PC-3 (cell line): ENCODE measurements around the gene BAIAP2L1. TPM values are rescaled to one million over a fixed set of nuclear protein-coding genes. Genes with fewer than 3 reads are reported as not detected.
"Not testable (repeated sequence)": the region's sequence is repeated elsewhere in the genome, so short reads cannot be mapped to it uniquely, and the experiment has no call there.

Experiments used
- ATAC-seq: fragments of 200-7000 bp; cut with Tn5 transposase; 2 replicates; pipeline ENCODE4 v1.9.1; 2020; ENCODE audit warnings: mild to moderate bottlenecking, moderate library complexity
- BruUV-seq: library from RNA; stranded (reverse); fragments of 400-500 nt; replicated peaks from 2 replicates; lab custom pipeline; 2021; lab: Mats Ljungman, UMichigan
- CTCF ChIA-PET: fragments of 300-600 bp; sonication (Branson Sonifier 250); formaldehyde crosslinking; loops from one replicate; lab custom pipeline; 2022; ENCODE audit warnings: antibody characterized with exemption; lab: Charles Lee
- POLR2A ChIA-PET: fragments of 300-600 bp; sonication (Branson Sonifier 250); formaldehyde crosslinking; loops from one replicate; lab custom pipeline; 2022; ENCODE audit warnings: antibody characterized with exemption; ENCODE audit not compliant: unreplicated experiment; lab: Charles Lee
- DNase-seq: peaks from one replicate; pipeline ENCODE4 v3.0.0-alpha.2; 2015
- H2AFZ ChIP-seq: fragments of 300-600 bp; sonication (generic); 2 replicates; pipeline ENCODE4 v1.6.0; 2016; ENCODE audit warnings: antibody characterized with exemption, low read length
- H3F3A ChIP-seq: fragments of 300-600 bp; sonication (generic); one replicate; pipeline ENCODE4 v1.6.0; 2017; ENCODE audit warnings: antibody characterized with exemption, low read length, control low read depth, mild to moderate bottlenecking; ENCODE audit not compliant: unreplicated experiment
- H3K27ac ChIP-seq: fragments of 300-600 bp; sonication (generic); 2 replicates; pipeline ENCODE4 v1.5.1; 2016; ENCODE audit warnings: mild to moderate bottlenecking, low read length
- H3K27me3 ChIP-seq: fragments of 300-600 bp; sonication (generic); 2 replicates; pipeline ENCODE4 v1.6.1; 2016; ENCODE audit warnings: low read length, mixed read lengths
- H3K36me3 ChIP-seq: fragments of 300-600 bp; sonication (generic); 2 replicates; pipeline ENCODE4 v1.6.1; 2016; ENCODE audit warnings: low read depth, mixed run types, low read length, mixed read lengths
- H3K4me1 ChIP-seq: fragments of 300-600 bp; sonication (generic); 2 replicates; pipeline ENCODE4 v1.5.1; 2016; ENCODE audit warnings: low read length; ENCODE audit not compliant: insufficient read depth
- H3K4me2 ChIP-seq: fragments of 300-600 bp; sonication (generic); 2 replicates; pipeline ENCODE4 v1.6.0; 2016; ENCODE audit warnings: low read length
- H3K4me3 ChIP-seq: fragments of 300-600 bp; sonication (generic); 2 replicates; pipeline ENCODE4 v1.5.1; 2016; ENCODE audit warnings: mild to moderate bottlenecking, low read length, mixed read lengths
- H3K79me2 ChIP-seq: fragments of 300-600 bp; sonication (generic); 2 replicates; pipeline ENCODE4 v1.6.1; 2017; ENCODE audit warnings: low read length, mixed read lengths
- H3K9ac ChIP-seq: fragments of 300-600 bp; sonication (generic); 2 replicates; pipeline ENCODE4 v1.6.0; 2016; ENCODE audit warnings: mild to moderate bottlenecking, low read length
- H3K9me2 ChIP-seq: fragments of 300-600 bp; sonication (generic); replicated peaks from 2 replicates; pipeline ENCODE4 v1.6.1; 2016; ENCODE audit warnings: mixed run types, low read length, mixed read lengths
- H3K9me3 ChIP-seq: fragments of 300-600 bp; sonication (generic); 2 replicates; pipeline ENCODE4 v1.6.1; 2016; ENCODE audit warnings: low read length, mixed read lengths
- H4K20me1 ChIP-seq: fragments of 300-600 bp; sonication (generic); 2 replicates; pipeline ENCODE4 v1.6.1; 2016; ENCODE audit warnings: low read length, mixed read lengths
- CTCF ChIP-seq: fragments of 300-600 bp; sonication (generic); conservative IDR thresholded peaks from 2 replicates; pipeline ENCODE4 v1.5.1; 2017; ENCODE audit warnings: antibody characterized with exemption, low read depth, mild to moderate bottlenecking, low read length
- EZH2 ChIP-seq: fragments of 300-600 bp; sonication (generic); IDR thresholded peaks from one replicate; pipeline ENCODE4 v1.6.1; 2017; ENCODE audit warnings: antibody characterized with exemption, mild to moderate bottlenecking, low read length; ENCODE audit not compliant: unreplicated experiment
- EZH2phosphoT487 ChIP-seq: fragments of 300-600 bp; sonication (generic); IDR thresholded peaks from 2 replicates; pipeline ENCODE4 v1.6.1; 2018; ENCODE audit warnings: mild to moderate bottlenecking, antibody characterized with exemption, low read length, borderline replicate concordance
- intact Hi-C: fragments of 100-400 bp; cut with micrococcal nuclease; formaldehyde crosslinking; loops from 2 replicates; pipeline ENCODE4 v1.9.0; 2023
- total RNA-seq: library from RNA; depleted of rRNA; stranded (reverse); fragments of >200 nt; gene quantifications from 2 replicates; pipeline ENCODE4 v1.2.3, GENCODE V29; 2014

BAIAP2L1 gene
- total RNA-seq, 1 experiment from 2014 or later, result 18.9 TPM

- H3K9ac ChIP-seq, result no peak overlapping the region
- no peaks in the 10 kb centered on the region for H3K27me3 ChIP-seq
- CTCF ChIA-PET, result no interaction called here
- BruUV-seq, result no TSS peak
- H3K4me2 ChIP-seq, result no peak overlapping the region
- POLR2A ChIA-PET, result no interaction called here
- ATAC-seq, result no peak
- TF ChIP-seq CTCF (no peak), EZH2phosphoT487 (no peak), EZH2 (no peak)
- H2AFZ ChIP-seq, result no peak overlapping the region
- no peak overlapping the region for H3K4me3 ChIP-seq
- H3K27ac ChIP-seq, result no peak overlapping the region
- no peaks in the 10 kb centered on the region for H3K9me2 ChIP-seq
- H3K79me2 ChIP-seq, result no peaks in the 10 kb centered on the region
- peak; percentile 49 for DNase-seq
- peaks cover 21% of the 10 kb centered on the region for H3K4me1 ChIP-seq
- no peaks in the 10 kb centered on the region for H3F3A ChIP-seq
- no peaks in the 10 kb centered on the region for H3K9me3 ChIP-seq
- H4K20me1 ChIP-seq, result no peaks in the 10 kb centered on the region
- intact Hi-C loops, result no loop called here
- no peaks in the 10 kb centered on the region for H3K36me3 ChIP-seq
These were observed 22.2 kb upstream of the BAIAP2L1 start for GRCh38 chr7:98423043-98423442.

GRCh38 chr7:98420966-98421612, 20.2 kb upstream of the BAIAP2L1 start:
- Histone ChIP-seq H3K9ac (no peak overlapping the region), H3K79me2 (no peaks in the 10 kb centered on the region), H3K27me3 (no peaks in the 10 kb centered on the region), H3K27ac (no peak overlapping the region), H3K4me1 (peaks cover 33% of the 10 kb centered on the region), H3K4me3 (no peak overlapping the region), H3K9me2 (no peaks in the 10 kb centered on the region), H3F3A (no peaks in the 10 kb centered on the region), H3K36me3 (no peaks in the 10 kb centered on the region), H4K20me1 (no peaks in the 10 kb centered on the region), H2AFZ (peak overlapping the region; percentile 56; the same call in 1 of the 2 replicates), H3K9me3 (no peaks in the 10 kb centered on the region), H3K4me2 (peak overlapping the region; percentile 65; the same call in 1 of the 2 replicates)
- DNase-seq (peak; percentile 90), ATAC-seq (peak; percentile 53)
- intact Hi-C loops, result loop anchor here (2.0 kb wide), 1 partner anchor 420 kb away; no protein-coding TSS in a partner anchor
- ChIA-PET POLR2A (no interaction called here), CTCF (interaction anchor here (0.6 to 1.6 kb wide), 4 partner anchors 11 to 325 kb away, joined by 3 to 11 read pairs (median 7); partner anchors contain the start of gene BAIAP2L1)
- BruUV-seq, result no TSS peak
- TF ChIP-seq EZH2 (no peak), CTCF (peak; percentile 96)

- H3K4me3 ChIP-seq, H2AFZ ChIP-seq, H3K36me3 ChIP-seq, H3K27me3 ChIP-seq, H3K79me2 ChIP-seq, H3K9me3 ChIP-seq, H3F3A ChIP-seq, H3K9me2 ChIP-seq, H3K4me2 ChIP-seq, ATAC-seq, BruUV-seq, DNase-seq, H4K20me1 ChIP-seq: not testable (repeated sequence)
- intact Hi-C loops, result loop anchor here (1.0 to 5.0 kb wide), 4 partner anchors 10 to 421 kb away; partner anchors contain the start of gene BRI3
- H3K27ac ChIP-seq, result peak overlapping the region; percentile 79
- H3K9ac ChIP-seq, result peak overlapping the region; percentile 26; the same call in 1 of the 2 replicates
- ChIA-PET CTCF (interaction anchor here (0.6 to 1.8 kb wide), 2 partner anchors 19 to 326 kb away, joined by 3 to 10 read pairs; partner anchors contain the start of gene BAIAP2L1), POLR2A (interaction anchor here (0.6 kb wide), 1 partner anchor 113 kb away, joined by 3 read pairs; no protein-coding TSS in a partner anchor)
- H3K4me1 ChIP-seq, result peaks cover 33% of the 10 kb centered on the region
These were observed 19.1 kb upstream of the BAIAP2L1 start for GRCh38 chr7:98419988-98420387.

- BruUV-seq, result TSS peak; percentile 82
- not testable (repeated sequence) for H3K79me2 ChIP-seq, H3K36me3 ChIP-seq, H2AFZ ChIP-seq, H3K4me3 ChIP-seq, H4K20me1 ChIP-seq, H3K9me3 ChIP-seq, ATAC-seq, H3F3A ChIP-seq, DNase-seq, H3K27me3 ChIP-seq, H3K9me2 ChIP-seq
- intact Hi-C loops, result loop anchor here (1.0 to 5.0 kb wide), 3 partner anchors 9 to 137 kb away; partner anchors contain the start of gene BRI3
- Histone ChIP-seq H3K27ac (peak overlapping the region; percentile 79), H3K4me2 (peak overlapping the region; percentile 51), H3K4me1 (peaks cover 33% of the 10 kb centered on the region), H3K9ac (peak overlapping the region; percentile 26; the same call in 1 of the 2 replicates)
- ChIA-PET CTCF (interaction anchor here (0.6 to 1.8 kb wide), 2 partner anchors 15 to 18 kb away, joined by 4 to 10 read pairs; partner anchors contain the start of gene BAIAP2L1), POLR2A (interaction anchor here (1.0 kb wide), 1 partner anchor 18 kb away, joined by 6 read pairs; the partner anchor contains the start of gene BAIAP2L1)
These were observed 18.4 kb upstream of the BAIAP2L1 start for GRCh38 chr7:98419316-98419691.
